ENCODE results near the gene IFNL4. TPM values are rescaled to one million over a fixed set of nuclear protein-coding genes. Genes with fewer than 3 reads are reported as not detected.

The IFNL4 gene
- total RNA-seq = not detected in 2 replicates
- polyA plus RNA-seq = not detected in 2 replicates
- polyA plus RNA-seq (2012) = not detected in 2 replicates
- polyA minus RNA-seq (ENCODE audit: low replicate concordance) = not detected in 2 replicates

DNA sequence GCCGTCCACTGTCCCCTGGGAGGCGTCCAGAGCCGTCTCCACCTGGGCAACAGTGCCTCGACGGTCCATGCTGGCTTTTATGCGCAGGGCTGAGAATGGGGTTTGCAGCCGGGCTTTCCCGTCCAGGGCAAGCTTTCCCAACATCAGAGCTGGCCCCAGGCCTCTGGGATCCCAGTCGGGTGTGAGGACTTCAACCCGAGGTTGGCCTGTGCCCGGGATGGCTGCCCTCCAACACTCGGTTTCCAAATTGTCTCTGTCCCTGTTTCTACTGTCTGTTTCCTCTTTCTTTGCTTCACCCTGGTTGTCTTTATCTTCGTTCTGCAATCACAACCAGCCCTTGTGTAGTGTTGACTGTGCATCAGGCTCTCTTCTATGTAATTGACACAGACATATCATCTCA lies at the start of gene IFNL4:
Gene IFNL4, minus strand, starts transcription at position 51 of the 400 bp plus-strand sequence.
- no peak within 1 kb of the TSS for H3K4me2 ChIP-seq (ENCODE audit: extremely low read depth, insufficient read depth, low read length)
- no peaks in the 10 kb centered on the region for H4K20me1 ChIP-seq (ENCODE audit: control insufficient read depth, extremely low read depth, insufficient read depth, low read length)
- no peak for DNase-seq (ENCODE audit: low read depth in 2 of 2)
- no peaks in the 10 kb centered on the region for H3K79me2 ChIP-seq (ENCODE audit: control insufficient read depth, insufficient read depth, low read length)
- no peak within 1 kb of the TSS for H3K4me3 ChIP-seq (replicated peaks in 1 of 4; ENCODE audit: control extremely low read depth in 1 of 4, insufficient read depth in 1 of 4, low read depth in 3 of 4, low read length in 4 of 4)
- H3K9ac ChIP-seq (ENCODE audit: insufficient read depth, low read length) = no peak within 1 kb of the TSS
- H3K36me3 ChIP-seq (ENCODE audit: control insufficient read depth, insufficient read depth, low read length) = no peaks in the 10 kb centered on the region
- no peaks in the 10 kb centered on the region for H3K4me1 ChIP-seq (ENCODE audit: control insufficient read depth, extremely low read depth, insufficient read depth, low read length)
- peaks cover 30% of the 10 kb centered on the region for H3K27me3 ChIP-seq (ENCODE audit: control insufficient read depth, insufficient read depth, low read length)
- no peaks in the 10 kb centered on the region for H3K9me3 ChIP-seq (ENCODE audit: control insufficient read depth, insufficient read depth, low read depth, low read length)
- TF ChIP-seq EZH2 (IDR thresholded peaks at IDR 0.05; ENCODE audit: low read length, missing control alignments) = no peak
- TF ChIP-seq, protein P1, sequence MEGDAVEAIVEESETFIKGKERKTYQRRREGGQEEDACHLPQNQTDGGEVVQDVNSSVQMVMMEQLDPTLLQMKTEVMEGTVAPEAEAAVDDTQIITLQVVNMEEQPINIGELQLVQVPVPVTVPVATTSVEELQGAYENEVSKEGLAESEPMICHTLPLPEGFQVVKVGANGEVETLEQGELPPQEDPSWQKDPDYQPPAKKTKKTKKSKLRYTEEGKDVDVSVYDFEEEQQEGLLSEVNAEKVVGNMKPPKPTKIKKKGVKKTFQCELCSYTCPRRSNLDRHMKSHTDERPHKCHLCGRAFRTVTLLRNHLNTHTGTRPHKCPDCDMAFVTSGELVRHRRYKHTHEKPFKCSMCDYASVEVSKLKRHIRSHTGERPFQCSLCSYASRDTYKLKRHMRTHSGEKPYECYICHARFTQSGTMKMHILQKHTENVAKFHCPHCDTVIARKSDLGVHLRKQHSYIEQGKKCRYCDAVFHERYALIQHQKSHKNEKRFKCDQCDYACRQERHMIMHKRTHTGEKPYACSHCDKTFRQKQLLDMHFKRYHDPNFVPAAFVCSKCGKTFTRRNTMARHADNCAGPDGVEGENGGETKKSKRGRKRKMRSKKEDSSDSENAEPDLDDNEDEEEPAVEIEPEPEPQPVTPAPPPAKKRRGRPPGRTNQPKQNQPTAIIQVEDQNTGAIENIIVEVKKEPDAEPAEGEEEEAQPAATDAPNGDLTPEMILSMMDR (conservative IDR thresholded peaks at IDR 0.05 in 1 of 2, IDR thresholded peaks at IDR 0.05 in 1 of 2; ENCODE audit: low read depth in 1 of 2, low read length in 2 of 2) = no peak
- H2AFZ ChIP-seq (ENCODE audit: low read length) = no peak within 1 kb of the TSS
- H3K27ac ChIP-seq (ENCODE audit: insufficient read depth, low read length) = no peak within 1 kb of the TSS

DNA sequence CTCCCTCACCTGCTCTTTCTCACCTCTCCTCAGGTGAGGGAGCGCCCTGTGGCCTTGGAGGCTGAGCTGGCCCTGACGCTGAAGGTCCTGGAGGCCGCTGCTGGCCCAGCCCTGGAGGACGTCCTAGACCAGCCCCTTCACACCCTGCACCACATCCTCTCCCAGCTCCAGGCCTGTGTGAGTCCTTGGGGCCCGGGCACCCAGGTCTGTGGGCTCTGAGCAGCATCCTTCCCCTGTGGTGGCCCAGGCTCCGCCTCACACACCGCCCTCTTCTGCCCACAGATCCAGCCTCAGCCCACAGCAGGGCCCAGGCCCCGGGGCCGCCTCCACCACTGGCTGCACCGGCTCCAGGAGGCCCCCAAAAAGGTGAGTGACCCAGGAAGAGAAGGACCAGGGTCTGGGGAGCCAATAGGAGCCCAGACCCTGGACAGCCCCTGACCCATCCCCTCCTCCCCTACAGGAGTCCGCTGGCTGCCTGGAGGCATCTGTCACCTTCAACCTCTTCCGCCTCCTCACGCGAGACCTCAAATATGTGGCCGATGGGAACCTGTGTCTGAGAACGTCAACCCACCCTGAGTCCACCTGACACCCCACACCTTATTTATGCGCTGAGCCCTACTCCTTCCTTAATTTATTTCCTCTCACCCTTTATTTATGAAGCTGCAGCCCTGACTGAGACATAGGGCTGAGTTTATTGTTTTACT lies 49.4 kb upstream of the IFNL4 start:
- no peaks in the 10 kb centered on the region for H4K20me1 ChIP-seq (ENCODE audit: control insufficient read depth, extremely low read depth, insufficient read depth, low read length)
- H3K9ac ChIP-seq (ENCODE audit: insufficient read depth, low read length) = no peak overlapping the region
- no peak overlapping the region for H3K27ac ChIP-seq (ENCODE audit: insufficient read depth, low read length)
- H3K4me2 ChIP-seq (ENCODE audit: extremely low read depth, insufficient read depth, low read length) = no peak overlapping the region
- H3K9me3 ChIP-seq (ENCODE audit: control insufficient read depth, insufficient read depth, low read depth, low read length) = no peaks in the 10 kb centered on the region
- H2AFZ ChIP-seq (ENCODE audit: low read length) = no peak overlapping the region
- no peak for DNase-seq (ENCODE audit: low read depth in 2 of 2)
- H3K79me2 ChIP-seq (ENCODE audit: control insufficient read depth, insufficient read depth, low read length) = no peaks in the 10 kb centered on the region
- no peak overlapping the region for H3K4me3 ChIP-seq (replicated peaks in 1 of 4; ENCODE audit: control extremely low read depth in 1 of 4, insufficient read depth in 1 of 4, low read depth in 3 of 4, low read length in 4 of 4)
- H3K36me3 ChIP-seq (ENCODE audit: control insufficient read depth, insufficient read depth, low read length) = no peaks in the 10 kb centered on the region
- no peaks in the 10 kb centered on the region for H3K27me3 ChIP-seq (ENCODE audit: control insufficient read depth, insufficient read depth, low read length)
- H3K4me1 ChIP-seq (ENCODE audit: control insufficient read depth, extremely low read depth, insufficient read depth, low read length) = no peaks in the 10 kb centered on the region
- TF ChIP-seq EZH2 (IDR thresholded peaks at IDR 0.05; ENCODE audit: low read length, missing control alignments) = no peak
- TF ChIP-seq, protein P1 (conservative IDR thresholded peaks at IDR 0.05 in 1 of 2, IDR thresholded peaks at IDR 0.05 in 1 of 2; ENCODE audit: low read depth in 1 of 2, low read length in 2 of 2) = no peak

DNA sequence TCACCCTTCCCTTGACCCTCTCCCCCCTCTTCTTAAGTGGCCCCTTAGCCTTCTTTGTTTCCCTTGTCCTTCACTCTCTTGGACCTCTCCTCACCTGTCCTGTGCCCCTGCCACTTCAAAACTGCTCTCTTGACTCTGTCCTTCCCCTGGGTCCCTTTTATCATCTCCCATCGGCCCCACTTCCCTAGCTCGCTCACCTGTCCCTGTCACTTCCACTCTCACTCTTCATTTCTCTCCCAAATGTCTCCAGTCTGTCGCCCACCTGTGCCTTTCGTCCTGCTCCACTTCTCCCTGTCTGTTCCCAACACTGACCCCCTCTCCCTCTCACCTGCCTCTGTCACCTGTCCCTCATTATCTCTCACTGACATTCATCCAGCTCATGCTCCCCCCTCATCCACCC lies 48.2 kb upstream of the IFNL4 start:
- H2AFZ ChIP-seq (ENCODE audit: low read length) = no peak overlapping the region
- no peak for TF ChIP-seq EZH2 (IDR thresholded peaks at IDR 0.05; ENCODE audit: low read length, missing control alignments)
- TF ChIP-seq, protein P1 (conservative IDR thresholded peaks at IDR 0.05 in 1 of 2, IDR thresholded peaks at IDR 0.05 in 1 of 2; ENCODE audit: low read depth in 1 of 2, low read length in 2 of 2) = no peak
- no peak for DNase-seq (ENCODE audit: low read depth in 2 of 2)

More for the DNA sequence above, 48.2 kb upstream of the IFNL4 start:
- Histone ChIP-seq H4K20me1 (ENCODE audit: control insufficient read depth, extremely low read depth, insufficient read depth, low read length) (no peaks in the 10 kb centered on the region), H3K79me2 (ENCODE audit: control insufficient read depth, insufficient read depth, low read length) (no peaks in the 10 kb centered on the region), H3K4me3 (replicated peaks in 1 of 4; ENCODE audit: control extremely low read depth in 1 of 4, insufficient read depth in 1 of 4, low read depth in 3 of 4, low read length in 4 of 4) (no peak overlapping the region), H3K27me3 (ENCODE audit: control insufficient read depth, insufficient read depth, low read length) (no peaks in the 10 kb centered on the region), H3K4me2 (ENCODE audit: extremely low read depth, insufficient read depth, low read length) (no peak overlapping the region), H3K9ac (ENCODE audit: insufficient read depth, low read length) (no peak overlapping the region), H3K9me3 (ENCODE audit: control insufficient read depth, insufficient read depth, low read depth, low read length) (no peaks in the 10 kb centered on the region), H3K36me3 (ENCODE audit: control insufficient read depth, insufficient read depth, low read length) (no peaks in the 10 kb centered on the region), H3K27ac (ENCODE audit: insufficient read depth, low read length) (no peak overlapping the region), H3K4me1 (ENCODE audit: control insufficient read depth, extremely low read depth, insufficient read depth, low read length) (no peaks in the 10 kb centered on the region)

Data from fibroblast of lung (primary cell).